HT-29 (cell line): ENCODE results near the gene CLEC17A. TPM values are rescaled to one million over a fixed set of nuclear protein-coding genes. Genes with fewer than 3 reads are reported as not detected.

ENCODE experiments used
- DNase-seq: peaks from one replicate; pipeline ENCODE4 v3.0.0-alpha.2; 2015; ENCODE audit warnings: low spot score
- small RNA-seq: library from RNA; depleted of rRNA; stranded (forward); fragments of <200 nt; gene quantifications from one replicate; pipeline ENCODE3, GENCODE V24; 2014
- total RNA-seq: library from RNA; depleted of rRNA; stranded (reverse); fragments of >200 nt; shearing (Covaris generic); gene quantifications from 2 replicates; pipeline ENCODE4 v1.2.3, GENCODE V29; 2014; rRNA removed

CLEC17A gene
- total RNA-seq, 1 experiment from 2014 or later = not detected

DNA sequence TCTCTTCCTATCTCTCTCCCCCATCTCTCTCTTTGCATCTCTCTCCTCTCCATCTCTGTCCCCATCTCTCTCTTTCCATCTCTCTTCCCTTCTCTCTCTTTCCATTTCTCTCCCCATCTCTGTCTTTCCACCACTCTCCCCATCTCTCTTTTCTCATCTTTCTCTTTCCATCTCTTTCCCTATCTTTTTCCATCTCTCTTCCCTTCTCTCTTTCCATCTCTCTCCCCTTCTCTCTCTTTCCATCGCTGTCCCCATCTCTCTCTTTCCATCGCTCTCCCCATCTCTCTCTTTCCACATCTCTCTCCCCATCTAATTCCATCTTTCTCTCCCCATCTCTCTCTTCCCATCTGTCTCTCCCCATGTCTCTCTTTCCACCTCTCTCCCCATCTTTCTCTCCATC lies 67.3 kb downstream of the CLEC17A start:
- no peak for DNase-seq

DNA sequence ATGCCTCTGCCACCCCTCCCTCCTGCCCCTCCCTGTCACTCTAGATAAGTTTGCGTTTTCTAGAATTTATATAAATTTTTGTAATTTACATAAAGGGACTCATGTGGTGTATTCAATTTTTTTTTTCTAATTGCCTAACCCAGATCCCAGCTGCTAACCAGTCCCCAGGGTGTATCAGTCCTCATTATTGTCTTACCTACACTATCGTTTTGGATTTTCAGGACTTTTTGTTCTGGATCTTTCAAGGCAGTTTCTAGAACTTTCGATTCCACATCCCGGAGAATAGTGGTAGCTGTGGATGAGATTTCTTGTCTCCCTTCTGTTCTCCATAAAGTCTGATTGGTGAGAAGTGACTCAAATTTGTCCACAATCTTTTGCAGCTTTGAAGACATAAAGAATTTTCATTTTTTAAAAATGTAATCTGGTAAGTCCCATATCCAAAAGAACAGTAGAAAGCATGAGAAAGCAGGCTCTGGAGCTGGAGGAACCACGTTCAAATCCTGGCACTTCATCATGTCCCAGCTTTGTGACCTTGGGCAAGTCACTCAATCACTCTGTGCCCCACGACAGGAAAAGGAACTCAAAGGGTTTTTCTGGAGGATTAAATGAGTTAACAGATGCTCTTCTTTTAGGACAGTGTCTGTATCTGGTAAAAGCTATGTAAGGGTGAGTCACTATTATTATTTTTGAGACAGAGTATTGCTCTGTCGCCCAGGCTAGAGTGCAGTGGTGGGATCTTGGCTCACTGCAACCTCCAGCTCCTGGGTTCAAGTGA lies 72.1 kb downstream of the CLEC17A start:
- no peak for DNase-seq

- no peak for DNase-seq
Observed at GRCh38 chr19:14655726-14656125, 72.8 kb downstream of the CLEC17A start.

- DNase-seq = no peak
Observed at GRCh38 chr19:14659874-14660489, 77.1 kb downstream of the CLEC17A start.

- DNase-seq = no peak
Observed at GRCh38 chr19:14661372-14661924, 78.6 kb downstream of the CLEC17A start.

Small RNAs within 50 kb of the gene (small RNA-seq; reads per million reads assigned to genes)
- gene AC022149.2 = not detected
- gene RN7SL842P = not detected

Other genes starting within 250 kb of the CLEC17A start
- 41.4 and 62.8 TPM in 2 replicates for gene ADGRE5, start 201.6 kb upstream of the CLEC17A start, total RNA-seq
- 185 and 196 TPM in 2 replicates for gene DDX39A, start 163.7 kb upstream of the CLEC17A start, total RNA-seq
- 59.9 and 66.9 TPM in 2 replicates for gene PKN1, start 149.8 kb upstream of the CLEC17A start, total RNA-seq
- 0.31 TPM in 1 of 2 replicates, not detected in the other for gene PTGER1, start 107.7 kb upstream of the CLEC17A start, total RNA-seq
- 296 and 305 TPM in 2 replicates for gene GIPC1, start 87.0 kb upstream of the CLEC17A start, total RNA-seq
- gene DNAJB1, start 64.7 kb upstream of the CLEC17A start, total RNA-seq = 77.7 and 79.9 TPM in 2 replicates
- gene TECR, start 53.5 kb upstream of the CLEC17A start, total RNA-seq = 117 and 146 TPM in 2 replicates
- 482 and 492 TPM in 2 replicates for gene NDUFB7, start 11.0 kb upstream of the CLEC17A start, total RNA-seq
- gene ADGRE3, start 91.8 kb downstream of the CLEC17A start, total RNA-seq = not detected in 2 replicates
- 2.3 and 2.6 TPM in 2 replicates for gene ZNF333, start 107.0 kb downstream of the CLEC17A start, total RNA-seq
- gene ADGRE2, start 195.5 kb downstream of the CLEC17A start, total RNA-seq = not detected in 2 replicates